Thoracic aorta (tissue), 2 donors: Measurements from ENCODE around the gene PP2D1. TPM values are rescaled to one million over a fixed set of nuclear protein-coding genes. Genes with fewer than 3 reads are reported as not detected.

Experiments
- ATAC-seq: fragments of 150-250 bp; one replicate; pipeline ENCODE4 v1.8.0; 2017; ENCODE audit warnings: low read depth; ENCODE audit not compliant: insufficient number of reproducible peaks, low FRiP score
- DNase-seq: peaks from one replicate; pipeline ENCODE4 v3.0.0-alpha.2; 2020; ENCODE audit warnings: low spot score
- H3K27ac ChIP-seq, 2 donors: fragments of 200-600 bp; sonication (generic); 1 replicate in 1 of 2; 2 replicates in 1 of 2; pipeline ENCODE4 v1.5.1; 2016; ENCODE audit warnings: mild to moderate bottlenecking in 2 of 2, moderate library complexity in 2 of 2
- H3K27me3 ChIP-seq: fragments of 200-600 bp; sonication (generic); replicated peaks from 2 replicates; pipeline ENCODE4 v1.6.0; 2016; ENCODE audit warnings: mild to moderate bottlenecking; ENCODE audit not compliant: insufficient read depth
- H3K36me3 ChIP-seq: fragments of 200-600 bp; sonication (generic); one replicate; pipeline ENCODE4 v1.5.1; 2016
- H3K4me1 ChIP-seq, 2 donors: fragments of 200-600 bp; sonication (generic); 1 replicate in 1 of 2; 2 replicates in 1 of 2; pipeline versions ENCODE4 v1.5.1 to v1.6.0; 2016; ENCODE audit warnings: low read depth in 2 of 2, mild to moderate bottlenecking in 1 of 2; ENCODE audit not compliant: control insufficient read depth in 1 of 2
- H3K4me3 ChIP-seq: fragments of 200-600 bp; sonication (generic); 2 replicates; pipeline ENCODE4 v1.5.1; 2016; ENCODE audit warnings: mild to moderate bottlenecking
- H3K9me3 ChIP-seq: fragments of 200-600 bp; sonication (generic); 2 replicates; pipeline ENCODE4 v1.5.1; 2016
- total RNA-seq, 2 donors: library from RNA; depleted of rRNA; stranded (reverse); fragments of >200 nt; gene quantifications; one replicate each; pipeline versions ENCODE4 v1.1.0 to v1.2.3, GENCODE V29; 2016
- TF ChIP-seq, protein P1 (sequence below): fragments of 200-600 bp; sonication (generic); IDR thresholded peaks from one replicate; pipeline ENCODE4 v1.5.1; 2019; ENCODE audit warnings: antibody characterized with exemption

PP2D1 gene
- total RNA-seq, 2 donors from 2014 or later = not detected

- Histone ChIP-seq H3K36me3 (no peaks in the 10 kb centered on the region), H3K4me3 (peak overlapping the region; percentile 84), H3K4me1 (peaks cover 14 to 31% of the 10 kb centered on the region in 2 donors), H3K9me3 (no peaks in the 10 kb centered on the region), H3K27ac (no peak overlapping the region), H3K27me3 (no peaks in the 10 kb centered on the region)
- no peak for DNase-seq
- ATAC-seq = no peak
- TF ChIP-seq, protein P1, sequence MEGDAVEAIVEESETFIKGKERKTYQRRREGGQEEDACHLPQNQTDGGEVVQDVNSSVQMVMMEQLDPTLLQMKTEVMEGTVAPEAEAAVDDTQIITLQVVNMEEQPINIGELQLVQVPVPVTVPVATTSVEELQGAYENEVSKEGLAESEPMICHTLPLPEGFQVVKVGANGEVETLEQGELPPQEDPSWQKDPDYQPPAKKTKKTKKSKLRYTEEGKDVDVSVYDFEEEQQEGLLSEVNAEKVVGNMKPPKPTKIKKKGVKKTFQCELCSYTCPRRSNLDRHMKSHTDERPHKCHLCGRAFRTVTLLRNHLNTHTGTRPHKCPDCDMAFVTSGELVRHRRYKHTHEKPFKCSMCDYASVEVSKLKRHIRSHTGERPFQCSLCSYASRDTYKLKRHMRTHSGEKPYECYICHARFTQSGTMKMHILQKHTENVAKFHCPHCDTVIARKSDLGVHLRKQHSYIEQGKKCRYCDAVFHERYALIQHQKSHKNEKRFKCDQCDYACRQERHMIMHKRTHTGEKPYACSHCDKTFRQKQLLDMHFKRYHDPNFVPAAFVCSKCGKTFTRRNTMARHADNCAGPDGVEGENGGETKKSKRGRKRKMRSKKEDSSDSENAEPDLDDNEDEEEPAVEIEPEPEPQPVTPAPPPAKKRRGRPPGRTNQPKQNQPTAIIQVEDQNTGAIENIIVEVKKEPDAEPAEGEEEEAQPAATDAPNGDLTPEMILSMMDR = no peak
Observed at GRCh38 chr3:19945534-19945933, 66.5 kb downstream of the PP2D1 start.

GRCh38 chr3:19940643-19941042, 71.4 kb downstream of the PP2D1 start:
- TF ChIP-seq, protein P1 = no peak
- Histone ChIP-seq H3K9me3 (no peaks in the 10 kb centered on the region), H3K36me3 (no peaks in the 10 kb centered on the region), H3K4me3 (no peak overlapping the region), H3K27ac (no peak overlapping the region), H3K27me3 (no peaks in the 10 kb centered on the region), H3K4me1 (no peaks in the 10 kb centered on the region)
- ATAC-seq (no peak), DNase-seq (no peak)

- Histone ChIP-seq H3K36me3 (no peaks in the 10 kb centered on the region), H3K4me3 (no peak overlapping the region), H3K27ac (no peak overlapping the region), H3K9me3 (no peaks in the 10 kb centered on the region), H3K27me3 (no peaks in the 10 kb centered on the region), H3K4me1 (no peaks in the 10 kb centered on the region)
- TF ChIP-seq, protein P1 = no peak
- DNase-seq = no peak
- no peak for ATAC-seq
Observed at GRCh38 chr3:19938295-19938627, 73.8 kb downstream of the PP2D1 start.

- DNase-seq = no peak
Observed at GRCh38 chr3:19937459-19938294, 74.4 kb downstream of the PP2D1 start.

More at GRCh38 chr3:19937459-19938294, 74.4 kb downstream of the PP2D1 start:
- Histone ChIP-seq H3K4me3 (no peak overlapping the region), H3K27me3 (no peaks in the 10 kb centered on the region), H3K36me3 (no peaks in the 10 kb centered on the region), H3K27ac (no peak overlapping the region), H3K4me1 (no peaks in the 10 kb centered on the region), H3K9me3 (no peaks in the 10 kb centered on the region)
- TF ChIP-seq, protein P1 = no peak
- ATAC-seq = no peak

Other genes starting within 250 kb of the PP2D1 start
- gene EFHB, start 78.0 kb downstream of the PP2D1 start, total RNA-seq = under 1 TPM; 0.41 to 0.42 TPM
- 10 to 100 TPM; 86.0 to 86.8 TPM for gene RAB5A, start 65.2 kb downstream of the PP2D1 start, total RNA-seq
- 10 to 100 TPM; 48.0 to 72.8 TPM for gene KAT2B, start 28.2 kb upstream of the PP2D1 start, total RNA-seq
- gene SGO1, start 173.9 kb upstream of the PP2D1 start, total RNA-seq = under 1 TPM in 1 of 2 donors, not detected in 1; 0.14 TPM